H1 (cell line): Measurements from ENCODE around the gene HID1. TPM values are rescaled to one million over a fixed set of nuclear protein-coding genes. Genes with fewer than 3 reads are reported as not detected.

Experiments used
- CTCF ChIA-PET: fragments of 300-600 bp; sonication (Branson Sonifier 250); formaldehyde crosslinking; loops from one replicate; lab custom pipeline; 2021; ENCODE audit not compliant: partially characterized antibody; lab: Charles Lee
- POLR2A ChIA-PET: fragments of 300-600 bp; sonication (Branson Sonifier 250); formaldehyde crosslinking; loops from one replicate; lab custom pipeline; 2021; ENCODE audit warnings: inconsistent platforms; ENCODE audit not compliant: partially characterized antibody; lab: Charles Lee
- DNase-seq, 2 experiments: peaks; one replicate each; pipeline versions ENCODE4 v3.0.0 to v3.0.0-alpha.2; 2010 to 2022; ENCODE audit warnings: low spot score in 2 of 2, low read depth in 1 of 2, mixed read lengths in 1 of 2
- FAIRE-seq: peaks from 2 replicates; lab custom pipeline; 2011; peaks lifted over from hg19 to GRCh38; lab: Jason Lieb, UNC
- H2AFZ ChIP-seq: 2 replicates; pipeline ENCODE4 v1.8.1; 2012; ENCODE audit warnings: low read length, inconsistent platforms
- H2AK5ac ChIP-seq: 2 replicates; pipeline ENCODE4 v1.6.1; 2013; ENCODE audit warnings: low read depth, low read length
- H2BK120ac ChIP-seq: replicated peaks from 2 replicates; pipeline ENCODE3; 2013; ENCODE audit warnings: low read depth, low read length, inconsistent platforms
- H2BK12ac ChIP-seq: 2 replicates; pipeline ENCODE4 v1.6.1; 2013; ENCODE audit warnings: low read depth, low read length
- H2BK15ac ChIP-seq: 2 replicates; pipeline ENCODE4 v1.6.1; 2013; ENCODE audit warnings: low read length
- H2BK20ac ChIP-seq: 2 replicates; pipeline ENCODE4 v1.6.1; 2013; ENCODE audit warnings: low read length
- H2BK5ac ChIP-seq: 2 replicates; pipeline ENCODE4 v1.6.1; 2013; ENCODE audit warnings: low read depth, low read length
- H3K14ac ChIP-seq: 2 replicates; pipeline ENCODE4 v1.6.1; 2013; ENCODE audit warnings: inconsistent platforms; ENCODE audit not compliant: insufficient read length
- H3K18ac ChIP-seq: 2 replicates; pipeline ENCODE4 v1.6.1; 2013; ENCODE audit warnings: low read length; ENCODE audit errors: extremely low read depth
- H3K23ac ChIP-seq: 2 replicates; pipeline ENCODE4 v1.6.1; 2013; ENCODE audit warnings: inconsistent platforms; ENCODE audit not compliant: insufficient read length
- H3K23me2 ChIP-seq: 2 replicates; pipeline ENCODE4 v1.6.1; 2013; ENCODE audit warnings: low read depth, low read length
- H3K27ac ChIP-seq: 2 replicates; pipeline ENCODE4 v1.6.1; 2011; ENCODE audit warnings: low read depth, low read length, inconsistent platforms
- H3K27me3 ChIP-seq, 4 experiments: replicated peaks in 1 of 4; 1 replicate in 1 of 4; 2 replicates in 3 of 4; pipeline versions ENCODE4 v1.6.1 to v1.8.1; 2011 to 2013; ENCODE audit warnings: low read length in 3 of 4, mild to moderate bottlenecking in 3 of 4, inconsistent platforms in 2 of 4, mixed read lengths in 2 of 4, moderate library complexity in 1 of 4; ENCODE audit not compliant: control insufficient read depth in 3 of 4, insufficient read depth in 3 of 4; ENCODE audit errors: extremely low read depth in 1 of 4
- H3K36me3 ChIP-seq, 4 experiments: 2 replicates each; pipeline versions ENCODE4 v1.6.1 to v1.8.1; 2011 to 2013; ENCODE audit warnings: mild to moderate bottlenecking in 4 of 4, low read length in 3 of 4, moderate library complexity in 2 of 4, control low read depth in 1 of 4, inconsistent platforms in 1 of 4; ENCODE audit not compliant: insufficient read depth in 4 of 4, control insufficient read depth in 2 of 4
- H3K4ac ChIP-seq: replicated peaks from 2 replicates; pipeline ENCODE3; 2013; ENCODE audit warnings: low read length, low read depth, mixed read lengths, inconsistent platforms; ENCODE audit not compliant: insufficient read length
- H3K4me1 ChIP-seq, 4 experiments: replicated peaks in 1 of 4; 1 replicate in 1 of 4; 2 replicates in 3 of 4; pipeline versions ENCODE4 v1.6.1 to v1.8.1; 2011 to 2013; ENCODE audit warnings: low read length in 3 of 4, inconsistent platforms in 2 of 4, mixed read lengths in 1 of 4; ENCODE audit not compliant: insufficient read depth in 4 of 4, control insufficient read depth in 3 of 4
- H3K4me2 ChIP-seq, 2 experiments: 2 replicates each; pipeline versions ENCODE4 v1.6.1 to v1.8.1; 2011 to 2013; ENCODE audit warnings: low read depth in 2 of 2, low read length in 2 of 2, control low read depth in 1 of 2, inconsistent platforms in 1 of 2, mild to moderate bottlenecking in 1 of 2; ENCODE audit not compliant: insufficient read depth in 1 of 2
- H3K4me3 ChIP-seq, 4 experiments: fragments of 200-600, 300-600 bp in 1 of 4; sonication (generic), shearing (Covaris generic), sonication (Bioruptor Twin) in 1 of 4; 2 replicates each; pipeline versions ENCODE4 v1.5.1 to v1.8.1; 2011 to 2016; ENCODE audit warnings: low read length in 4 of 4, low read depth in 3 of 4, control low read depth in 2 of 4, inconsistent platforms in 2 of 4, mild to moderate bottlenecking in 2 of 4, mixed read lengths in 1 of 4, moderate library complexity in 1 of 4; ENCODE audit not compliant: insufficient read depth in 2 of 4; ENCODE audit errors: extremely low read depth in 1 of 4
- H3K56ac ChIP-seq: replicated peaks from 2 replicates; pipeline ENCODE3; 2013; ENCODE audit warnings: low read depth, mild to moderate bottlenecking, mixed read lengths, low read length, inconsistent platforms; ENCODE audit not compliant: insufficient read length
- H3K79me1 ChIP-seq: 2 replicates; pipeline ENCODE4 v1.6.1; 2013; ENCODE audit warnings: low read depth, low read length, control low read depth
- H3K79me2 ChIP-seq, 2 experiments: 2 replicates each; pipeline versions ENCODE4 v1.6.1 to v1.8.1; 2012 to 2013; ENCODE audit warnings: low read length in 2 of 2, mild to moderate bottlenecking in 2 of 2, inconsistent platforms in 1 of 2; ENCODE audit not compliant: insufficient read depth in 2 of 2, control insufficient read depth in 1 of 2
- H3K9ac ChIP-seq, 4 experiments: replicated peaks in 1 of 4; 1 replicate in 1 of 4; 2 replicates in 3 of 4; pipeline versions ENCODE4 v1.6.1 to v1.8.1; 2011 to 2013; ENCODE audit warnings: low read depth in 3 of 4, low read length in 3 of 4, control low read depth in 2 of 4, mild to moderate bottlenecking in 2 of 4, moderate library complexity in 2 of 4, inconsistent platforms in 1 of 4; ENCODE audit errors: extremely low read depth in 1 of 4
- H3K9me3 ChIP-seq, 2 experiments: 2 replicates each; pipeline versions ENCODE4 v1.6.1 to v1.8.1; 2012 to 2013; ENCODE audit warnings: mild to moderate bottlenecking in 2 of 2, moderate library complexity in 2 of 2, control low read depth in 1 of 2, inconsistent platforms in 1 of 2, low read depth in 1 of 2, low read length in 1 of 2, mixed read lengths in 1 of 2; ENCODE audit not compliant: insufficient read depth in 2 of 2
- H4K20me1 ChIP-seq, 2 experiments: replicated peaks in 1 of 2; 2 replicates each; pipeline versions ENCODE3 to v1.8.1; 2011 to 2013; ENCODE audit warnings: inconsistent platforms in 2 of 2, low read length in 2 of 2, mild to moderate bottlenecking in 1 of 2; ENCODE audit not compliant: insufficient read depth in 2 of 2, control insufficient read depth in 1 of 2
- H4K5ac ChIP-seq: 2 replicates; pipeline ENCODE4 v1.6.1; 2013; ENCODE audit warnings: low read length, low read depth, mixed read lengths, inconsistent platforms; ENCODE audit not compliant: insufficient read length
- H4K8ac ChIP-seq: 2 replicates; pipeline ENCODE4 v1.8.0; 2013; ENCODE audit warnings: mild to moderate bottlenecking, moderate library complexity, low read length, inconsistent platforms; ENCODE audit not compliant: insufficient read depth; ENCODE audit errors: extremely low read depth
- H4K91ac ChIP-seq: replicated peaks from 2 replicates; pipeline ENCODE3; 2013; ENCODE audit warnings: low read length, mixed read lengths, inconsistent platforms; ENCODE audit not compliant: insufficient read length
- BCL11A ChIP-seq, 2 experiments: IDR thresholded peaks; one replicate each; pipeline ENCODE4 v1.6.1; 2011; ENCODE audit warnings: low read depth in 2 of 2, low read length in 2 of 2, mild to moderate bottlenecking in 2 of 2
- BRCA1 ChIP-seq: IDR thresholded peaks from 2 replicates; pipeline ENCODE4 v1.6.1; 2012; ENCODE audit warnings: low read depth, low read length, improper control_type of control experiment
- CBX5 ChIP-seq: fragments of 300-800, 300-1000 bp; sonication (generic); IDR thresholded peaks from 2 replicates; pipeline ENCODE4 v1.7.1; 2016; ENCODE audit warnings: antibody characterized with exemption, low read length, low read depth
- GABPA ChIP-seq: IDR thresholded peaks from 2 replicates; pipeline ENCODE4 v1.6.1; 2011; ENCODE audit warnings: mild to moderate bottlenecking, low read length, moderate library complexity, borderline replicate concordance; ENCODE audit not compliant: insufficient read depth
- GTF2F1 ChIP-seq: IDR thresholded peaks from 2 replicates; pipeline ENCODE4 v1.6.1; 2012; ENCODE audit warnings: low read depth, low read length, improper control_type of control experiment, borderline replicate concordance
- KDM1A ChIP-seq: fragments of 200-600, 300-600 bp; sonication (generic); IDR thresholded peaks from 2 replicates; pipeline ENCODE4 v1.7.1; 2016; ENCODE audit warnings: mild to moderate bottlenecking, low read length, borderline replicate concordance
- MAFK ChIP-seq: IDR thresholded peaks from 2 replicates; pipeline ENCODE4 v1.6.1; 2012; ENCODE audit warnings: low read depth, mild to moderate bottlenecking, improper control_type of control experiment, low read length
- RNF2 ChIP-seq: fragments of 200-900, 300-1000 bp; sonication (generic); IDR thresholded peaks from 2 replicates; pipeline ENCODE4 v1.7.1; 2016; ENCODE audit warnings: borderline replicate concordance, low read depth, mild to moderate bottlenecking, antibody characterized with exemption, low read length; ENCODE audit not compliant: poor library complexity, severe bottlenecking; ENCODE audit errors: missing control alignments
- RXRA ChIP-seq: IDR thresholded peaks from 2 replicates; pipeline ENCODE4 v1.6.1; 2011; ENCODE audit warnings: low read depth, mild to moderate bottlenecking, low read length, moderate library complexity; ENCODE audit not compliant: insufficient read depth
- SIRT6 ChIP-seq: IDR thresholded peaks from one replicate; pipeline ENCODE4 v1.7.1; 2012; ENCODE audit warnings: low read length, inconsistent platforms
- SP1 ChIP-seq: IDR thresholded peaks from 2 replicates; pipeline ENCODE4 v1.6.1; 2011; ENCODE audit warnings: low read depth, low read length
- SP2 ChIP-seq: IDR thresholded peaks from 2 replicates; pipeline ENCODE4 v1.6.1; 2012; ENCODE audit warnings: mild to moderate bottlenecking, low read length, inconsistent platforms
- TCF12 ChIP-seq: IDR thresholded peaks from 2 replicates; pipeline ENCODE4 v1.6.1; 2011; ENCODE audit warnings: low read depth, mild to moderate bottlenecking, low read length
- TEAD4 ChIP-seq: IDR thresholded peaks from 2 replicates; pipeline ENCODE4 v1.6.1; 2012; ENCODE audit warnings: low read depth, low read length, inconsistent platforms, mixed read lengths
- YY1 ChIP-seq: IDR thresholded peaks from 2 replicates; pipeline ENCODE4 v1.6.1; 2011; ENCODE audit warnings: low read depth, mild to moderate bottlenecking, low read length
- WGBS, 2 experiments: shearing (Covaris generic) in 1 of 2; methylation state at CpG; one replicate each; pipeline versions ENCODE4 v1.1.6 to v1.1.7; 2013 to 2015; ENCODE audit warnings: low lambda C conversion rate in 2 of 2, mixed read lengths in 2 of 2, inconsistent platforms in 1 of 2, low coverage in 1 of 2, missing lambda C conversion rate in 1 of 2; ENCODE audit not compliant: insufficient replicate concordance in 2 of 2, insufficient coverage in 1 of 2, insufficient read length in 1 of 2; ENCODE audit errors: extremely low coverage in 1 of 2, missing lambda C conversion rate in 1 of 2; 5-methylcytosine and 5-hydroxymethylcytosine counted together
- polyA plus RNA-seq, 7 experiments: library from polyadenylated mRNA; depleted of rRNA in 3 of 7; stranded (reverse) in 5 of 7; unstranded in 2 of 7; fragments of >200 nt in 5 of 7; fragments of 200-250 nt in 2 of 7; gene quantifications; 1 replicate in 5 of 7; 2 replicates in 1 of 7; 4 replicates in 1 of 7; pipeline versions ENCODE4 v1.2.1 to v1.2.3, GENCODE V29; 2011 to 2013; ENCODE audit warnings: missing spikeins in 2 of 7, mixed read lengths in 2 of 7
- total RNA-seq: library from RNA; stranded (reverse); fragmentation: NEBNext Ultra II Directional; extraction: Animal tissue kit (Norgen Biotek cat#: 25700); gene quantifications from 2 replicates; pipeline ENCODE4 v1.2.1, GENCODE V29; 2021

Gene HID1
- total and polyA plus RNA-seq, 2 of the 8 experiments (the other 6 are each of a cell fraction or from before 2014, with no cell fraction given) = 15.1 to 25.9 TPM

- H3K18ac ChIP-seq = no peak overlapping the region
- no peak overlapping the region for H2BK15ac ChIP-seq
- H3K14ac ChIP-seq = no peak overlapping the region
- H3K4me1 ChIP-seq = no peaks in the 10 kb centered on the region
- FAIRE-seq = no peak
- H2BK120ac ChIP-seq = no peak overlapping the region
- H3K9ac ChIP-seq = no peak overlapping the region
- H2AK5ac ChIP-seq = no peak overlapping the region
- H3K36me3 ChIP-seq = peaks cover 0 to 4% (median 3%) of the 10 kb centered on the region in 4 experiments; a peak in 3 of 8 replicates
- no peak overlapping the region for H2BK5ac ChIP-seq
- H2AFZ ChIP-seq = no peak overlapping the region
- H3K79me1 ChIP-seq = no peaks in the 10 kb centered on the region
- no peak overlapping the region for H3K4me3 ChIP-seq
- POLR2A ChIA-PET = interaction anchor here (1.0 to 2.9 kb wide), 3 partner anchors 10 to 17 kb away, joined by 3 to 10 read pairs (median 5); partner anchors contain the start of gene MRPL58
- no peak overlapping the region for H3K4me2 ChIP-seq
- no peaks in the 10 kb centered on the region for H3K23me2 ChIP-seq
- H2BK20ac ChIP-seq = no peak overlapping the region
- no peak overlapping the region for H3K4ac ChIP-seq
- no peak overlapping the region for H3K56ac ChIP-seq
- H4K5ac ChIP-seq = no peak overlapping the region
- peaks cover 0 to 7% of the 10 kb centered on the region in 2 experiments for H4K20me1 ChIP-seq
- H3K23ac ChIP-seq = no peak overlapping the region
- no peak for DNase-seq
- no peaks in the 10 kb centered on the region for H3K27me3 ChIP-seq
- no peaks in the 10 kb centered on the region for H3K9me3 ChIP-seq
- H4K91ac ChIP-seq = no peak overlapping the region
- peaks cover 0 to 2% of the 10 kb centered on the region in 2 experiments; a peak in 1 of 4 replicates for H3K79me2 ChIP-seq
- CTCF ChIA-PET = interaction anchor here (0.7 to 4.1 kb wide), 4 partner anchors 10 to 33 kb away, joined by 3 to 22 read pairs (median 4); partner anchors contain the start of gene MRPL58
- H3K27ac ChIP-seq = no peak overlapping the region
- H4K8ac ChIP-seq = no peak overlapping the region
- no peak overlapping the region for H2BK12ac ChIP-seq
- WGBS, 2 experiments = 86% methylated on average over 5 of the region's 5 CpGs; no CpG with 5 or more reads in 1 of the 2 experiments
- TF ChIP-seq CBX5 = no peak
- no peak for TF ChIP-seq RNF2
- TF ChIP-seq YY1 = no peak
- TF ChIP-seq MAFK = no peak
- no peak for TF ChIP-seq BRCA1
- no peak for TF ChIP-seq SIRT6
- TF ChIP-seq SP1 = no peak
- TF ChIP-seq GABPA = no peak
- no peak for TF ChIP-seq TCF12
- TF ChIP-seq RXRA = no peak
- no peak for TF ChIP-seq BCL11A (IDR thresholded peaks at IDR 0.05; ENCODE audit: low read depth in 2 of 2, low read length in 2 of 2)
- TF ChIP-seq KDM1A = no peak
- TF ChIP-seq SP2 = no peak
- TF ChIP-seq TEAD4 = no peak
- no peak for TF ChIP-seq GTF2F1
These were observed 23.3 kb upstream of the HID1 start for GRCh38 chr17:74995847-74996246.
